Measurements from ENCODE around the gene GABRA1. TPM values are rescaled to one million over a fixed set of nuclear protein-coding genes. Genes with fewer than 3 reads are reported as not detected.

Gene GABRA1
- total RNA-seq, 4 donors from 2014 or later = not detected

- no peaks in the 10 kb centered on the region for H3K27me3 ChIP-seq
- H3K27ac ChIP-seq = no peak overlapping the region
- no peak for DNase-seq
- no peaks in the 10 kb centered on the region for H3K4me1 ChIP-seq
- H3K36me3 ChIP-seq = no peaks in the 10 kb centered on the region
- no peak for TF ChIP-seq POLR2A (IDR thresholded peaks at IDR 0.05)
- TF ChIP-seq CTCF (IDR thresholded peaks at IDR 0.05) = peak in 3 of 6 experiments; percentile 5 to 13 (median 12)
- no peaks in the 10 kb centered on the region for H3K9me3 ChIP-seq
- no peak overlapping the region for H3K4me3 ChIP-seq
Observed at GRCh38 chr5:161851691-161852299, 3.9 kb downstream of the GABRA1 start.

- H3K4me3 ChIP-seq = no peak overlapping the region
- no peaks in the 10 kb centered on the region for H3K9me3 ChIP-seq
- TF ChIP-seq CTCF (IDR thresholded peaks at IDR 0.05) = no peak
- no peak for TF ChIP-seq POLR2A (IDR thresholded peaks at IDR 0.05)
- H3K36me3 ChIP-seq = no peaks in the 10 kb centered on the region
- H3K27ac ChIP-seq = no peak overlapping the region
- DNase-seq = no peak
- H3K4me1 ChIP-seq = no peaks in the 10 kb centered on the region
- no peaks in the 10 kb centered on the region for H3K27me3 ChIP-seq
Observed at GRCh38 chr5:161857358-161857757, 9.4 kb downstream of the GABRA1 start.

- TF ChIP-seq CTCF (IDR thresholded peaks at IDR 0.05) (no peak), POLR2A (IDR thresholded peaks at IDR 0.05) (no peak)
- H3K36me3 ChIP-seq = no peaks in the 10 kb centered on the region
- H3K4me3 ChIP-seq = no peak overlapping the region
- H3K4me1 ChIP-seq = no peaks in the 10 kb centered on the region
- DNase-seq = no peak
- no peaks in the 10 kb centered on the region for H3K27me3 ChIP-seq
- no peak overlapping the region for H3K27ac ChIP-seq
- no peaks in the 10 kb centered on the region for H3K9me3 ChIP-seq
Observed at GRCh38 chr5:161863259-161863658, 15.3 kb downstream of the GABRA1 start.

- TF ChIP-seq POLR2A (IDR thresholded peaks at IDR 0.05) = no peak
- no peak for TF ChIP-seq CTCF (IDR thresholded peaks at IDR 0.05)
- Histone ChIP-seq H3K4me3 (no peak overlapping the region), H3K36me3 (no peaks in the 10 kb centered on the region), H3K27ac (no peak overlapping the region), H3K9me3 (no peaks in the 10 kb centered on the region), H3K27me3 (no peaks in the 10 kb centered on the region), H3K4me1 (no peaks in the 10 kb centered on the region)
- DNase-seq = no peak
Observed at GRCh38 chr5:161863811-161864210, 15.9 kb downstream of the GABRA1 start.

- no peak overlapping the region for H3K4me3 ChIP-seq
Observed at GRCh38 chr5:161865510-161865909, 17.6 kb downstream of the GABRA1 start.

More at GRCh38 chr5:161865510-161865909, 17.6 kb downstream of the GABRA1 start:
- no peak for DNase-seq
- Histone ChIP-seq H3K27ac (no peak overlapping the region), H3K27me3 (no peaks in the 10 kb centered on the region), H3K36me3 (no peaks in the 10 kb centered on the region), H3K9me3 (no peaks in the 10 kb centered on the region), H3K4me1 (no peaks in the 10 kb centered on the region)
- TF ChIP-seq POLR2A (IDR thresholded peaks at IDR 0.05) = no peak
- TF ChIP-seq CTCF (IDR thresholded peaks at IDR 0.05) = no peak
